Fibroblast of lung (primary cell): ENCODE data around the gene RBM45.

Source experiments
- EZH2 ChIP-seq: IDR thresholded peaks from 2 replicates; pipeline ENCODE4 v1.5.1; 2012; ENCODE audit warnings: low read length, control low read depth, mild to moderate bottlenecking; ENCODE audit errors: missing control alignments
- TF ChIP-seq, protein P1 (sequence below), 2 donors: IDR thresholded peaks in 1 of 2; conservative IDR thresholded peaks in 1 of 2; 1 replicate in 1 of 2; 2 replicates in 1 of 2; pipeline ENCODE4 v1.5.1; 2011 to 2012; ENCODE audit warnings: low read length in 2 of 2, control low read depth in 1 of 2, inconsistent platforms in 1 of 2, low read depth in 1 of 2, mild to moderate bottlenecking in 1 of 2

GRCh38 chr2:178068823-178069454 is 43.3 kb upstream of the RBM45 start:
- TF ChIP-seq, protein P1, sequence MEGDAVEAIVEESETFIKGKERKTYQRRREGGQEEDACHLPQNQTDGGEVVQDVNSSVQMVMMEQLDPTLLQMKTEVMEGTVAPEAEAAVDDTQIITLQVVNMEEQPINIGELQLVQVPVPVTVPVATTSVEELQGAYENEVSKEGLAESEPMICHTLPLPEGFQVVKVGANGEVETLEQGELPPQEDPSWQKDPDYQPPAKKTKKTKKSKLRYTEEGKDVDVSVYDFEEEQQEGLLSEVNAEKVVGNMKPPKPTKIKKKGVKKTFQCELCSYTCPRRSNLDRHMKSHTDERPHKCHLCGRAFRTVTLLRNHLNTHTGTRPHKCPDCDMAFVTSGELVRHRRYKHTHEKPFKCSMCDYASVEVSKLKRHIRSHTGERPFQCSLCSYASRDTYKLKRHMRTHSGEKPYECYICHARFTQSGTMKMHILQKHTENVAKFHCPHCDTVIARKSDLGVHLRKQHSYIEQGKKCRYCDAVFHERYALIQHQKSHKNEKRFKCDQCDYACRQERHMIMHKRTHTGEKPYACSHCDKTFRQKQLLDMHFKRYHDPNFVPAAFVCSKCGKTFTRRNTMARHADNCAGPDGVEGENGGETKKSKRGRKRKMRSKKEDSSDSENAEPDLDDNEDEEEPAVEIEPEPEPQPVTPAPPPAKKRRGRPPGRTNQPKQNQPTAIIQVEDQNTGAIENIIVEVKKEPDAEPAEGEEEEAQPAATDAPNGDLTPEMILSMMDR (conservative IDR thresholded peaks at IDR 0.05 in 1 of 2, IDR thresholded peaks at IDR 0.05 in 1 of 2; ENCODE audit: low read depth in 1 of 2, low read length in 2 of 2) = no peak
- no peak for TF ChIP-seq EZH2
